H1 (cell line): Measurements from ENCODE around the gene RASSF4. TPM values are rescaled to one million over a fixed set of nuclear protein-coding genes. Genes with fewer than 3 reads are reported as not detected.

Experiments
- RAD21 ChIP-seq, 2 experiments: IDR thresholded peaks in 1 of 2; conservative IDR thresholded peaks in 1 of 2; 2 replicates each; pipeline ENCODE4 v1.6.1; 2011; ENCODE audit warnings: low read depth in 2 of 2, low read length in 2 of 2, improper control_type of control experiment in 1 of 2, inconsistent platforms in 1 of 2, mild to moderate bottlenecking in 1 of 2, moderate library complexity in 1 of 2
- YY1 ChIP-seq: IDR thresholded peaks from 2 replicates; pipeline ENCODE4 v1.6.1; 2011; ENCODE audit warnings: low read depth, mild to moderate bottlenecking, low read length
- polyA plus RNA-seq, 7 experiments: library from polyadenylated mRNA; depleted of rRNA in 3 of 7; stranded (reverse) in 5 of 7; unstranded in 2 of 7; fragments of >200 nt in 5 of 7; fragments of 200-250 nt in 2 of 7; gene quantifications; 1 replicate in 5 of 7; 2 replicates in 1 of 7; 4 replicates in 1 of 7; pipeline versions ENCODE4 v1.2.1 to v1.2.3, GENCODE V29; 2011 to 2013; ENCODE audit warnings: missing spikeins in 2 of 7, mixed read lengths in 2 of 7
- total RNA-seq: library from RNA; stranded (reverse); fragmentation: NEBNext Ultra II Directional; extraction: Animal tissue kit (Norgen Biotek cat#: 25700); gene quantifications from 2 replicates; pipeline ENCODE4 v1.2.1, GENCODE V29; 2021

Gene RASSF4
- total and polyA plus RNA-seq, 2 of the 8 experiments (the other 6 are each of a cell fraction or from before 2014, with no cell fraction given): 14.3 to 14.5 TPM

DNA sequence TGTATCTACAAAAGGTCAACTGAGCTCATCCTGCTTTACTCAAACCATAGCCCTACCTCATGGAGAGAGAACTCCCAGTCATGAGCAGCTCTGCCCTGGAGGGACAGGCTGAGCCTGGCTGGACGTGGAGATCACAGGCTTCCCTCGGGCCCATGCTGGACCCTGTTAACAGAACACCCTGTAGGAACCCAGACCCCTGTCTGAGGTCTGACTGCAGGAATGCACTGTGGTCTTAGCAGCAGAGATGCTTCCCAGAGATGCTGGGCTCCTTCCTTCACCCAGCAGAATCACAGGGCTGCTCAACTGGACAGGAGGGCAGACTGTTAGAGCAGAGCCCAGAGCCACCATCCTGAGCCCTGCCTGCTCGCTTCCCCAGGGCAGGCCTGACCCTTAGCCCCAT lies 47.7 kb upstream of the RASSF4 start (continued):
- TF ChIP-seq RAD21 (IDR thresholded peaks at IDR 0.05 in 1 of 2, conservative IDR thresholded peaks at IDR 0.05 in 1 of 2; ENCODE audit: low read depth in 2 of 2, low read length in 2 of 2) (no peak), YY1 (no peak)
